HG03280 (cell line): ENCODE measurements around the gene MECP2.

Source experiments
- ATAC-seq: cut with Tn5 transposase; IDR thresholded peaks from one replicate; pipeline ENCODE4 v1.9.1; 2021; ENCODE audit warnings: mild to moderate bottlenecking, moderate library complexity; ENCODE audit not compliant: unreplicated experiment

MECP2 gene

GRCh38 chrX:154039577-154039976, 57.9 kb downstream of the MECP2 start:
- no peak for ATAC-seq

- no peak for ATAC-seq
These were observed 58.9 kb downstream of the MECP2 start for GRCh38 chrX:154038656-154039055.

DNA sequence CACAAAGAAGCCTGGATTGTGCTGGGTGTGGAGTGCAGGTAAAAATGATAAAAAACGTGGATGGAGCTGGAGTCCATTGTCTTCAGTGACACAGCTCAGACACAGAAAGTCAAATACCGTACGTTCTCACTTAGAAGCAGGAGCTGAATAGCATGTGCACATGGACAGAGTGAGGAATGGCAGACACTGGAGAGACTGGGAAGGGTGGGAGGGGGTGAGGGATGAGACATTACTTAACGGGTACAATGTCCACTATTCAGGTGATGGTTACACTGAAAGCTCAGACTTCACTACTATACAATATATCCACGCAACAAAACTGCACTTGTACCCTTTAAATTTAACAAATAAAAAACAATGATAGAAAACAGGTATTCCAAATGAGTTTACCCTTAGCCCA, 59.8 kb downstream of the MECP2 start:
- no peak for ATAC-seq

DNA sequence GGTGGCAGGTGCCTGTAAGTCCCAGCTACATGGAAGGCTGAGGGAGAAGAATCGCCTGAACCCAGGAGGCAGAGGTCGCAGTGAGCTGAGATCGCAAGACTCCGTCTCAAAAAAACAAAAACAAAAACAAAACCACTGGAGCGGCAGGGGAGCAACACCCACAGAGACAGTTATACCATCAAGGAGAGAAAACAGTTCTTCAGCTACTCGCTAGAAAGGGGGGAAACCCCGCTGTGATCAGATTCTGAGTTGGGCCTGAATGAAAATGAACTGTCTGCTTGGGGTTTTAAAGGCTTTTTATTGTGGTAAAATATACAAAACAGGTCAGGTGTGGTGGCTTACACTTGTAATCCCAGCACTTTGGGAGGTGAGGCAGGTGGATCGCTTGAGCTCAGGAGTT, 61.0 kb downstream of the MECP2 start:
- no peak for ATAC-seq

- no peak for ATAC-seq
These were observed 63.7 kb downstream of the MECP2 start for GRCh38 chrX:154033848-154034247.

GRCh38 chrX:154032653-154033052, 64.9 kb downstream of the MECP2 start:
- ATAC-seq: no peak

DNA sequence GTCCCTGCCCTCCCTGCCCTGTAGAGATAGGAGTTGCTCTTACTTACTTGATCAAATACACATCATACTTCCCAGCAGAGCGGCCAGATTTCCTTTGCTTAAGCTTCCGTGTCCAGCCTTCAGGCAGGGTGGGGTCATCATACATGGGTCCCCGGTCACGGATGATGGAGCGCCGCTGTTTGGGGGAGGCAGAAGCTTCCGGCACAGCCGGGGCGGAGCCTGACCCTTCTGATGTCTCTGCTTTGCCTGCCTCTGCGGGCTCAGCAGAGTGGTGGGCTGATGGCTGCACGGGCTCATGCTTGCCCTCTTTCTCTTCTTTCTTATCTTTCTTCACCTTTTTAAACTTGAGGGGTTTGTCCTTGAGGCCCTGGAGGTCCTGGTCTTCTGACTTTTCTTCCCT, 65.4 kb downstream of the MECP2 start:
- no peak for ATAC-seq

DNA sequence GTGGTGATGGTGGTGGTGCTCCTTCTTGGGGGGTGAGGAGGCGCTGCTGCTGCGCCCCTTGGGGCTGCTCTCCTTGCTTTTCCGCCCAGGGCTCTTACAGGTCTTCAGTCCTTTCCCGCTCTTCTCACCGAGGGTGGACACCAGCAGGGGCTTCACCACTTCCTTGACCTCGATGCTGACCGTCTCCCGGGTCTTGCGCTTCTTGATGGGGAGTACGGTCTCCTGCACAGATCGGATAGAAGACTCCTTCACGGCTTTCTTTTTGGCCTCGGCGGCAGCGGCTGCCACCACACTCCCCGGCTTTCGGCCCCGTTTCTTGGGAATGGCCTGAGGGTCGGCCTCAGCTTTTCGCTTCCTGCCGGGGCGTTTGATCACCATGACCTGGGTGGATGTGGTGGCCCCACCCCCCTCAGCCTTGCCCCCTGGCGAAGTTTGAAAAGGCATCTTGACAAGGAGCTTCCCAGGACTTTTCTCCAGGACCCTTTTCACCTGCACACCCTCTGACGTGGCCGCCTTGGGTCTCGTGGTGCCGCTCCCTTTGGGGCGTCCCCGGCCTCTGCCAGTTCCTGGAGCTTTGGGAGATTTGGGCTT, 66.7 kb downstream of the MECP2 start:
- ATAC-seq: no peak

GRCh38 chrX:154030266-154030665, 67.3 kb downstream of the MECP2 start:
- ATAC-seq: no peak

- ATAC-seq: no peak
These were observed 68.1 kb downstream of the MECP2 start for GRCh38 chrX:154029439-154029838.

DNA sequence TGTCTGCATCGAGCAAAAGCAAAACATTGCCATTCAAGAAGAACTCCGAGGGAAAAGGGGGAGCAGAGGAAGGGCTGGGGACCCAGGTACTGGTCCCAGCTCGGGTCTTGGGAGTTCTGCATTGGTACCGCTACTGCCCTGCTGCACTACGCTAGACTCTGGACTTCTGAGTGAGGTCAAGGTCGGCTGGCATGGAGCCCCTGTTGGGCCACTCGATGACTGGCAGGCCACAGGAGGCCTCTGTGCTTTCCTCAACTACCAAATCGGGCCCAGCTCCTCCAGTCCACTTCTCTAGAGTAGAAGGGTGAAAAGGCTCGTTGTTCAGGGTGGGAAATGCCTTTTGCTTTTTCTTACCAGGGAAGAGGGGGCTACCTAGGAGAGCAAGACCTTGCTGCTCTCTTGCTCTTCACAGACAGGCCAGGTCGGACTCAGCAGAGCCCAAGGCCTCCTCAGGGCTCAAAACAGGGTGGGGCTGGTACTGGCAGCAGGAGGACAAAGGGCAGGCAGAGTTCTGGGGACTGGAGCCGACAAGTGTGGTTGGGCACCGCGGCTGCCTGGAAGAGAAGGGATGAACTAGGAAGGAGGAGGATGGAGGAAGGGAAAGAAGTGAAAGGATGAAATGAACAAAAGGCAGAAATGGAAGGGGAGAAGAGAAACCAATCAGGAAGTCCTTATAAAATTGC, 68.9 kb downstream of the MECP2 start:
- no peak for ATAC-seq

GRCh38 chrX:154027986-154028385, 69.5 kb downstream of the MECP2 start:
- ATAC-seq: no peak

DNA sequence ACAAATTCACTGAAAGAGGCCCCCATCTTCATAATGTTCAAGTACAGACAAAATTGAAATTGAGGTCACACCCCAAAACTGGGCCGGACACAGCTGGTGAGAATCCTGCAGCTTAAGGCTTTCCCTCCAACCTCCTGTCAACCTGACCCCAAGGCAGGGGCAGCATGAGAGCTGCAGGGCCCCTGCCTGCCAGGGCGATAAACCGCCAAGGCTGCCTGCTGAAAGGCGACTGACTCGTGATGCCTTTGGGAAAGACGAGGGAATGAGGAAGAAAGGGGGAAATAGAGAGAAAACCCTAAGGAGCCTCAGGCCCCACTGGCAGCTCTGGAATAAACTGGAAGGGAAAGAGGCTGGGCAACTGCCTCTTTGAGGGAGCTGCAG, 70.5 kb downstream of the MECP2 start:
- no peak for ATAC-seq

- ATAC-seq: no peak
These were observed 71.1 kb downstream of the MECP2 start for GRCh38 chrX:154026136-154027021.

DNA sequence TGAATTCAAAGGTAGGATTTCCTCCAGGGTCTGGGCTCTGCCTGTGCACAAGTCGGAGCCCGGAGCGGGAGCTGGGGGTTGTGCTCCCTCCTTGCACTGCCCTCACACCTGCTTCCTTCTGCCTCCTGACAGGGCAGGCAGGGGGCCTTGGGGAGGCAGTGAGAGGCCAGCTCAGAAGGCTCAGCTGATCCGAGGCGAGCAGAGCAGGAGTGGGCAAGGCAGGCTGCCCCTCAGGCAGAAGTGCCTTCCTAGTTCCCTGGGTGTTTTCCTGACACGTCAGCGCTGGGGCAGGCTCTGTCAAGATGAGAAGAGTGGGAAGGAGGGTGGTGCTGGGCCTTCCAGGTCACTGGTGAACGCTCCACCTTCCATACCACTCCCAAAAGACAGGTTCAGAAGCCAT, 72.3 kb downstream of the MECP2 start:
- ATAC-seq: no peak

DNA sequence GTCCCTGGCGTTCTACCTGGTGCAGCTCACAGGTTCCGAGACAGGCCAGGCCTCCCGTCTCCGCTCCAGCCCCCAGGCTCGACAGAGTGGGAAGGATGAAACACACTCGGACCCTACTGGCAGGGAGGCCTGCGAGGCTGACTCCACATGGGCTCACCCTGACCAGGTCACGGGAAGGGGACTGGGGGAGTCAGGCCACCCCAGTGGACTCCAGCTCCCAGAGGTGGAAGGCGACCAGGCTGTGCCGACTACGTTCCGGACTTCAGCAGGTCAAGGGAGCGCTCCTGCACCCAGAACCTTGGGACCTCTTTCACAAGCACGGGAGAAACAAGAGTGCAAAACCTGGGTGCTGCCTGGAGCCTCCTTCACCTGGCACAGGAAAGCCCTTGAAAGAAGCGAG, 73.2 kb downstream of the MECP2 start:
- no peak for ATAC-seq

GRCh38 chrX:154023276-154024000, 74.1 kb downstream of the MECP2 start:
- no peak for ATAC-seq

DNA sequence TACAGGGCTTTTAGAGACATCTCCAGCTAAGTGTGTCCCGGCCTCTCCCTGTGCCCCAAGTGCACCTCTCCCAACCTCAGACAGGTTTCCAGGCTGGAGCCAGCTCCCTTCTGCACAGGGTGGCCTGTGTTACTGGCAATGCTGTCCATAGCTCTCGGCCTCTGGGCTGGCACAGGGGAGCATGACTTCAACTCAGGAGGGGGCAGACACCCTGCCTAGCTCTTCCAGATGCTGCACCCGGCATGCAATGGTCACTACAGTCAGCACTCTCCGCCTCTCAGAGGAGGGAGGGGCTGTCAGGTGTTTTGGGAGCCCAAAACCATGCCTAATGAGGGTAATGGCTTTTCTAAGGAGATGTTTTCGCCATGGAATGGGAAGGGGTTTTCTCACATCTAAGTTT, 75.4 kb downstream of the MECP2 start:
- no peak for ATAC-seq

- no peak for ATAC-seq
These were observed 76.3 kb downstream of the MECP2 start for GRCh38 chrX:154021131-154021611.

DNA sequence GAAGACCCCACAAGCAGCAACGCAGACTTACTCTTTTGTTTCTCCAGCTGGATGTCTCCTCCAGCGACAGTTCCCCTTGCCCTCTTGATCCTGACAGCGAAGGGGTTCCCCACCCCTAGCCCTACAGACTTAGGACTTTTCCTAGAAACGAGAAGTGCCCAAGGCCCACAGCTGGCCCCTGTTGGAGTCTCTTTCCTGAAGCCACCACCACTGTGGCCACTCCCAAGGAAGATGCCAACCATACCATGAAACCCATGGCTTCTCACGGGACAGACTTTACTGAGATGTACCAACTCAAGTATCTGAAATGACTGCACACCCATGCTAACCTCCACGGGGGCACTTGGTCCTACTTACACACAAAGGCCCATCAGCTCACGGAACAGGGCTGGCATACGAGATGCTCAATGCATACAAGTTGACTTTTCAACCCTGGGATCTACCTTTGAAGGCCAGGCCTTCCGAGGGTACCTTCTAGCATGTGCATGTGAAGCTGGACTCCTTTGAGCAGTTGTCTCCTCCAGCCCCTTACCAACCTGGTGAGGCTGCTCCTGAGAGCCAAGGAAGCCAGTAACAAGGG, 76.9 kb downstream of the MECP2 start:
- no peak for ATAC-seq
